GM18498 (cell line): ENCODE results near the gene FYB1.
A peak's percentile ranks its signal among the peaks of the same experiment; 100 is the strongest.
"Not testable (repeated sequence)": the region's sequence is repeated elsewhere in the genome, so short reads cannot be mapped to it uniquely, and the experiment has no call there.

Experiments used
- ATAC-seq: cut with Tn5 transposase; IDR thresholded peaks from one replicate; pipeline ENCODE4 v1.9.1; 2021; ENCODE audit warnings: mild to moderate bottlenecking, moderate library complexity; ENCODE audit not compliant: unreplicated experiment

The FYB1 gene

GRCh38 chr5:39190311-39191102 is 28.9 kb downstream of the FYB1 start:
- ATAC-seq, result no peak

- ATAC-seq, result no peak
These were observed 29.9 kb downstream of the FYB1 start for GRCh38 chr5:39189292-39189955.

GRCh38 chr5:39187831-39188731 is 31.3 kb downstream of the FYB1 start:
- ATAC-seq, result no peak

GRCh38 chr5:39186722-39187539 is 32.4 kb downstream of the FYB1 start:
- no peak for ATAC-seq

- no peak for ATAC-seq
These were observed 33.1 kb downstream of the FYB1 start for GRCh38 chr5:39186289-39186688.

- ATAC-seq, result no peak
These were observed 33.6 kb downstream of the FYB1 start for GRCh38 chr5:39185761-39186160.

- not testable (repeated sequence) for ATAC-seq
These were observed 39.8 kb downstream of the FYB1 start for GRCh38 chr5:39179561-39179960.

- no peak for ATAC-seq
These were observed 40.5 kb downstream of the FYB1 start for GRCh38 chr5:39178861-39179260.

GRCh38 chr5:39178171-39178570 is 41.2 kb downstream of the FYB1 start:
- no peak for ATAC-seq

- peak; percentile 83 for ATAC-seq
These were observed 41.8 kb downstream of the FYB1 start for GRCh38 chr5:39177631-39177964.

- peak; percentile 53 for ATAC-seq
These were observed 42.4 kb downstream of the FYB1 start for GRCh38 chr5:39176759-39177630.

- no peak for ATAC-seq
These were observed 43.9 kb downstream of the FYB1 start for GRCh38 chr5:39175273-39175955.

- no peak for ATAC-seq
These were observed 46.3 kb downstream of the FYB1 start for GRCh38 chr5:39173069-39173468.

GRCh38 chr5:39172593-39172992 is 46.8 kb downstream of the FYB1 start:
- ATAC-seq, result no peak

- no peak for ATAC-seq
These were observed 47.7 kb downstream of the FYB1 start for GRCh38 chr5:39171647-39172046.

- no peak for ATAC-seq
These were observed 50.3 kb downstream of the FYB1 start for GRCh38 chr5:39169081-39169480.

GRCh38 chr5:39167972-39168342 is 51.4 kb downstream of the FYB1 start:
- no peak for ATAC-seq

- no peak for ATAC-seq
These were observed 52.0 kb downstream of the FYB1 start for GRCh38 chr5:39167141-39167971.
